ENCODE measurements around the gene FIBCD1.

Gene FIBCD1

GRCh38 chr9:130917168-130917960 is 21.7 kb downstream of the FIBCD1 start:
- H2AFZ ChIP-seq: no peak overlapping the region
- H3K4me1 ChIP-seq: peaks cover 12% of the 10 kb centered on the region
- TF ChIP-seq CTCF (IDR thresholded peaks at IDR 0.05): no peak
- no peaks in the 10 kb centered on the region for H3K27me3 ChIP-seq (ENCODE audit: control insufficient read depth, insufficient read depth, low read length)
- H3K9me3 ChIP-seq (ENCODE audit: control insufficient read depth, low read length): no peaks in the 10 kb centered on the region
- no peak overlapping the region for H3K4me3 ChIP-seq (ENCODE audit: low read depth, low read length)
- H3K4me2 ChIP-seq (ENCODE audit: low read length): no peak overlapping the region
- H3K79me2 ChIP-seq: no peaks in the 10 kb centered on the region
- H3K27ac ChIP-seq: no peak overlapping the region
- no peaks in the 10 kb centered on the region for H3K36me3 ChIP-seq (ENCODE audit: control insufficient read depth, insufficient read depth, low read length)
- H3K9ac ChIP-seq: no peak overlapping the region

DNA sequence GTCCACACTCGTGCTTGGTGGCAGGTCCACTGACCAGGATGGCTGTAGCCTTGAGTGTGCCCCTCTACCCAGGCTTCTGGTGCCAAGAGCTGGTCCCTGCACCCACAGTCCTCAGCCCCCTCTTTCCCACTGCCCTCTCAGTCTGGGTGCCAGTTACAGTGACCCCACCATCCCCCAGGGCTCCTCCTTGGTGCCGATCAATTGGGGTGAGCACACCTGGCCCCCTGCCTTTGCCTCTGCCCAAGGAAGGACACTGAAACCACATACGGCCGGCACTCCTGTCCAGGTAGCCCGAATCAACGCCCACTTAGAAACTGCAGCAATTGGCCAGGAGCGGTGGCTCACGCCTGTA is 24.0 kb downstream of the FIBCD1 start:
- Histone ChIP-seq H3K27ac (no peak overlapping the region), H3K9ac (no peak overlapping the region), H3K4me3 (ENCODE audit: low read depth, low read length) (no peak overlapping the region), H3K9me3 (ENCODE audit: control insufficient read depth, low read length) (no peaks in the 10 kb centered on the region), H3K4me1 (peaks cover 12% of the 10 kb centered on the region), H2AFZ (no peak overlapping the region), H3K27me3 (ENCODE audit: control insufficient read depth, insufficient read depth, low read length) (no peaks in the 10 kb centered on the region), H3K4me2 (ENCODE audit: low read length) (no peak overlapping the region), H3K36me3 (ENCODE audit: control insufficient read depth, insufficient read depth, low read length) (no peaks in the 10 kb centered on the region), H3K79me2 (no peaks in the 10 kb centered on the region)
- TF ChIP-seq CTCF (IDR thresholded peaks at IDR 0.05): no peak

DNA sequence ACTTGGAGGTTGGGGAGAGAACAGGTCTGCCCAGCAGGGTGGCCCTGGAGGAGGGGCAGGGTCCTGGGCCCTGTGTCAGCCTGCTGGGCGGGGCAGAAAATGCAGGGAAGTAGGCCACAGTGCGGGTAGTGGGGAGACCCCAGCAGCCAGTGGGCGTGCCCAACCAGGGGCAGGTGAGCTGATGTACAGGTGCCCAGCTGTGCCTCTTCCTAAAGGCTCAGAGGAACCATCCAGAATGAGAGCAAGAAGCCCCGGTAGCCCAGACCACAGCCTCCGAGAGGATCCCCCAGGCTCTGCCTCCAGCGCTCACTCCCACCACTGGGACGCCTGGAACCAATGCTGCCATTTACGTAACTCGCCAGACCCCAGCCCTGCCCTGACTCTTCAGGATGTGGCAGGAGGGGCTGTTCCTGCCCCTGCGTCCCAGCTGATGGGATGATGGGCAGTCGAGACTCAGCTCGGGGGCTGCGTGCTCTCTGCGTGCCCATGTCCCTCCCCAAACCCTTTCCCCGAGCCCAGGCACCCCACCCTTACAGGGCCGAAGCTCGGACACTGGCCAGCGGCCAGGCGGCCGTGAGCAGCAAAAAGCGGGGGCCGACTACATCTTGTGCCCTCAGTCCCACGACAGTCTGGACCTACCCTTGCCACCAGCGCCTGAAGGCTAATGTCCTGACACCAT is 24.5 kb downstream of the FIBCD1 start:
- peaks cover 12% of the 10 kb centered on the region for H3K4me1 ChIP-seq
- no peak overlapping the region for H3K9ac ChIP-seq
- H3K27ac ChIP-seq: peak overlapping the region; percentile 97
- no peak for TF ChIP-seq CTCF (IDR thresholded peaks at IDR 0.05)
- H3K79me2 ChIP-seq: no peaks in the 10 kb centered on the region
- no peaks in the 10 kb centered on the region for H3K9me3 ChIP-seq (ENCODE audit: control insufficient read depth, low read length)
- H3K36me3 ChIP-seq (ENCODE audit: control insufficient read depth, insufficient read depth, low read length): no peaks in the 10 kb centered on the region
- no peak overlapping the region for H2AFZ ChIP-seq
- no peaks in the 10 kb centered on the region for H3K27me3 ChIP-seq (ENCODE audit: control insufficient read depth, insufficient read depth, low read length)
- no peak overlapping the region for H3K4me3 ChIP-seq (ENCODE audit: low read depth, low read length)
- no peak overlapping the region for H3K4me2 ChIP-seq (ENCODE audit: low read length)

- TF ChIP-seq CTCF (IDR thresholded peaks at IDR 0.05): no peak
- H3K4me2 ChIP-seq (ENCODE audit: low read length): peak overlapping the region; percentile 5
- no peak overlapping the region for H3K4me3 ChIP-seq (ENCODE audit: low read depth, low read length)
- H2AFZ ChIP-seq: peak overlapping the region; percentile 70
- no peaks in the 10 kb centered on the region for H3K27me3 ChIP-seq (ENCODE audit: control insufficient read depth, insufficient read depth, low read length)
- no peaks in the 10 kb centered on the region for H3K9me3 ChIP-seq (ENCODE audit: control insufficient read depth, low read length)
- no peaks in the 10 kb centered on the region for H3K79me2 ChIP-seq
- peak overlapping the region; percentile 97 for H3K27ac ChIP-seq
- peak overlapping the region; percentile 28 for H3K9ac ChIP-seq
- H3K4me1 ChIP-seq: peaks cover 12% of the 10 kb centered on the region
- no peaks in the 10 kb centered on the region for H3K36me3 ChIP-seq (ENCODE audit: control insufficient read depth, insufficient read depth, low read length)
Observed at GRCh38 chr9:130913599-130914416, 25.2 kb downstream of the FIBCD1 start.
